Skin epidermis (tissue), 12 donors: ENCODE measurements around the gene IL1RL1.

Source experiments
- H3K27ac ChIP-seq, 21 experiments: fragments of 200-600 bp; sonication (generic) in 11 of 21; one replicate each; pipeline ENCODE4 v1.5.0; 2020; ENCODE audit warnings: mild to moderate bottlenecking in 3 of 21, inconsistent platforms in 2 of 21, moderate library complexity in 2 of 21
- H3K4me3 ChIP-seq, 7 experiments: fragments of 200-600 bp; sonication (generic) in 2 of 7; one replicate each; pipeline ENCODE4 v1.5.0; 2020; ENCODE audit warnings: inconsistent platforms in 2 of 7, mild to moderate bottlenecking in 2 of 7, moderate library complexity in 1 of 7

The IL1RL1 gene

DNA sequence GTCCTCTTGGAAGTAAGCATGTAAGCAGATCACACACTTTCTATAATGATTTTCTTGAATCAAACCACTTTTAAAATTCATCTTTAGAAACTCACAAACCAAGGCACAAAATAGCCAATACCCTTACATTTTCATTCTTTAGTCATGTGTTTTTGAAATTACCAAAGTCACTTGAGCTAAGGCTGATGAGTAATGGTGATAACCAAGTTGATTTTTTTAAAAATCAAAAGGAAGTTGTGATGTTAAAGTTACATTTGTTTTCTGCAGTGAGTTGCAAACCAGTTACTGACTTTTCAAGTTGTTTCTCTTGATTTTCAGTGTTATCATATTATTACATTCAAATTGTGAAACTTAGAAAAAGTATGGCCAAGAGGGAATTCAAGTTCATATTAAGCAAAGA is 90.1 kb downstream of the IL1RL1 start:
- no peak overlapping the region for H3K27ac ChIP-seq
- H3K4me3 ChIP-seq: no peak overlapping the region
